Mesenteric fat pad (tissue), 1 donor: ENCODE measurements around the gene EFCAB8. TPM values are rescaled to one million over a fixed set of nuclear protein-coding genes. Genes with fewer than 3 reads are reported as not detected.
"Not testable (repeated sequence)": the region's sequence is repeated elsewhere in the genome, so short reads cannot be mapped to it uniquely, and the experiment has no call there.

Experiments used
- DNase-seq: peaks from one replicate; pipeline ENCODE4 v3.0.0-alpha.2; 2020; ENCODE audit warnings: low spot score
- total RNA-seq: library from RNA; stranded (reverse); fragmentation: NEBNext Ultra II Directional; extraction: Animal tissue kit (Norgen Biotek cat#: 25700); gene quantifications from one replicate; pipeline ENCODE4 v1.2.1, GENCODE V29; 2021
- donor health status: DM: yes; HTN: yes; CAD: no.

EFCAB8 gene
- total RNA-seq, 1 donor from 2014 or later = 0.39 TPM

DNA sequence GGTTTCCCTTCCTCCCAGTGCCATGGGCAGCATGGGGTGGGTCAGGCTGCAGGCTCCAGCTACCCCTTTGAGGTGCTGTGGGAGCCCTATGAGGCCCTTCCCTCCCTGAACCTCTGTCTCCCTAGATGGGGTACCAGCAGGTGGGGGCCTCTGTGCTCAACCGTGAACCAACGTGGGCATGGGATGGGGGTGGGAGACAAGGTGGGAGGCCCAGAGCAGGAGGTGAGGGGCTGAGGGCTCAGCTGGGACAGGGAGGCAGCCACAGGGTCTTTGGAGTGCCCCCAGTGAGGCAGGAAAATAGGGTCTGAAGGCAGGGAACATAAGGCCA, 112.2 kb downstream of the EFCAB8 start:
- peak; percentile 86 for DNase-seq

DNA sequence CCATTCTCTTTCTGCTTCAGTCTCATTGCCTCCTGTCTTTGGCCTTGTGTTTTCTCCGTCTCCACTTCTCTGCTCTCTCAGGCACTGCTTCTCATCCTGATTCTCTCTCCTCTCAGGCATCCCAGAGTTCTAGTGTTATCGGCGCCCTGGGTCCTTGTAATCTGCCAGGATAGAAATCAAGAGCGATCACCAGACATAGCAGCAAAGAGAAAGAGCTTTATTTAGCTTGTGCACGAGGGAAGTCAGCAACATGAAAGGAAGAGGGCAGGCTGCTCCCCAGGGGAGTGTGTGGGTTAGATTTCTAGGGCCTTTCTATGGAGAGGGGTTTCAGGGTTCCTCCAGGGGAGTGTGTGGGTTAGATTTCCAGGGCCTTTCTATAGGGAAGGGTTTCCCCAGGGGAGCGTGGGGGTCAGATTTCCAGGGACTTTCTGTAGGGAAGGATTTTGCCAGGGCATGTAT, 113.0 kb downstream of the EFCAB8 start:
- DNase-seq = no peak

DNA sequence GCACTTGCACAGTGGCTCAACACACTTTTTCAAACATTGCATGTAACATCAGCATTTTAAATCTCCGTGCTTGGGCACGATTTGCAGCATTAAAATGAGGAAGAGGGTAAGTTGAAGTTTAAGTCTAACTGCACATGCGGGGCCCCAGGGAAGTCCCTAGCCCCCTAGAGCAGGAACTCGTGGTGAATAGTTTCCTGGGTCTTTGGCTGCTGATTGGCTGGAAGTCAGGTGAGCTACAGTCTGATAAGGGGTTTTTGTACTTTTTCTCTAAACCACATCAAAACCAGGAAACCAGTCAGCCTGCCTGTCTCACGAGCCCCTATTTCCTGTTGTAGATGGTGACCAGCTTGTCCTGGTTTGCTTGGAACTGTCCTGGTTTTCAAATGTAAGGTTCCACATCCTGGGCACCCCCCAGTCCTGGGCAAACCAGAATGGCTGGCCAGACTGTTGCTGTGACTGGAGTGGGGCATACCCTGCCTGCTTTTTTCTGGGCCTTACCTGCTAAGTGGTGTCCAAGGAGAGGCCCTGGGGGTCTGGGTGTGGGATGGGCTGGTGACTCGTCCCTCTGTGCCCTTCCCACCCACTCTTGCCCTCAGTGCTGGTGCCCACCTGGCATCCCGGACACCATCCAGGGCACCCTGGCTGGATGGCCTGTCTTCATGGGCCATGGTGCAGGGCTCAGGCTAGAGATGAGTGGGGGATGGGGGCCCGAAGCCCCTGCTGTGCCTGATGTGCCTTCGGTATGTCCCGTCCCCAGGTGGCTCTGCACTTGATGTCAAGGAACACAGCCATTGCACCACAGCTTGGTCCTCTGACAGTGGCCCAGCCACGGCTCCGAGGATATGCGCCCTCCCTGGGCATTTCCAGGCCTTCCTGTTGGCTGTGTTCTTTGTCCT, 113.7 kb downstream of the EFCAB8 start:
- peak; percentile 67 for DNase-seq

DNA sequence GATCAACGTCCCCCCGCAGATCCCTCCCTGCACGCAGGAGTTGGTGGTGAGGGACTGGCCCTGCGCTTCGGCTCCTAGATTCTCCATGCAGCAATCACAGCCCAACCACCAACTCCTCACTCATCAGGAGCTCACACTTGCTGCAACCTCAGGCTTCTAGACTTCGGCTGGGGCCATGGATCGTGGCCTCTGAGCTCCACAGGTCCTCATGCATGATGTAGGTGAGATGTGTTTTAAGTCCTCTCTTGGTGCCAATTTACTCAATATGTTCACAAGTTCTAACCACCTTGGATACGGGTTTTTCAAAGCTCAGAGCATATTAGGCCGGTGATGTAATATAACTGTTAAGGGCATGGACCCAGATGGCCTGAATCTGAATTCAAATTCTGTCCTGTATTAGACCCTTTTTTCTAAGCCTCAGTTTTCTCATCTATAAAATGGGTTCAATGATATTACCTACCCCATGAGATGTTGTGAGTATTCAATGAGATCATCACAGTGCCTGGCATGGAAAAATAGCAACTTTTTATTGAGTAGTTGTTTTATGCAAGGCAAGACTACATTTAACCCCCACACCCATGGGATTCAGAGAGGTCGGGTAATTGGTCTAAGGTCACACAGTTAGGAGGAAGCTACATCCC, 114.5 kb downstream of the EFCAB8 start:
- peak; percentile 76 for DNase-seq

DNA sequence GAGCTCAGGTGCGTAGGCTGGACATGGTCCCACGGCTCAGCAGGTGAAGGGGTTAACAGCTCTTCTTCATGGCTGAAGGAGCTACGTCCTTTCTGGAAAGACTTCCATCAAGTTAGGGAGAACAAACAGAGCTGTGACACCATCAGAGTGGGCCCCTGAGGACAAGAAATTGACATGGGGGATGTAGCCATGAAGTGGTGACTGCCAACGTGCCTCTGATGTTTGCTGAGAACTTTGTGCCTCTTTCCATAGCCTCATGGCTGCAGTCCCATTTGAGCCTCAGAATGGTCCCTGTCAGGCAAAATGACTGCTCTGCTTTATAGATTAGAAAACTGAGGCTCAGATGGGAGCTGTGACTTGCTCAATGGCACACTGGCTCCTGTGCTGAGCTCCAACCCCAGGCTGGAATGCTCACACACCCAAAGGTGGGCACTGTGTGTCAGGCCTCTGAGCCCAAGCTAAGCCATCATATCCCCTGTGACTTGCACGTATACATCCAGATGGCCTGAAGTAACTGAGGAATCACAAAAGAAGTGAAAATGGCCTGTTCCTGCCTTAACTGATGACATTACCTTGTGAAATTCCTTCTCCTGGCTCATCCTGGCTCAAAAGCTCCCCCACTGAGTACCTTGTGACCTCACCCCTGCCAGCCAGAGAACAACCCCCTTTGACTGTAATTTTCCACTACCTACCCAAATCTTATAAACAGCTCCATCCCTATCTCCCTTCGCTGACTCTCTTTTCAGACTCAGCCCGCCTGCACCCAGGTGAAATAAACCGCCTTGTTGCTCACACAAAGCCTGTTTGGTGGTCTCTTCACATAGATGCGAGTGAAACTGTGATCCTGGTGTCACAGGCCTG, 115.7 kb downstream of the EFCAB8 start:
- DNase-seq = peak; percentile 41

DNA sequence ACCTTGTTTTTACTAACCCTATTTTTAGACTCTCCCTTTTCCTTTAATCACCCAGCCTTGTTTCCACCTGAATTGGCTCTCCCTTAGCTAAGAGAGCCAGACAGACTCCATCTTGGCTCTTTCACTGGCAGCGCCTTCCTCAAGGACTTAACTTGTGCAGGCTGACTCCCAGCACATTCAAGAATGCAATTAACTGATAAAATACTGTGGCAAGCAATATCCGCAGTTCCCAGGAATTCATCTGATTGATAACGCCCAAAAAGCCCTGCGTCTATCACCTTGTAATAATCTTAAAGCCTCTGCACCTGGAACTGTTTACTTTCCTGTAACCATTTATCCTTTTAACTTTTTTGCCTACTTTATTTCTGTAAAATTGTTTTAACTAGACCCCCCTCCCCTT, 116.4 kb downstream of the EFCAB8 start:
- DNase-seq = not testable (repeated sequence)

DNA sequence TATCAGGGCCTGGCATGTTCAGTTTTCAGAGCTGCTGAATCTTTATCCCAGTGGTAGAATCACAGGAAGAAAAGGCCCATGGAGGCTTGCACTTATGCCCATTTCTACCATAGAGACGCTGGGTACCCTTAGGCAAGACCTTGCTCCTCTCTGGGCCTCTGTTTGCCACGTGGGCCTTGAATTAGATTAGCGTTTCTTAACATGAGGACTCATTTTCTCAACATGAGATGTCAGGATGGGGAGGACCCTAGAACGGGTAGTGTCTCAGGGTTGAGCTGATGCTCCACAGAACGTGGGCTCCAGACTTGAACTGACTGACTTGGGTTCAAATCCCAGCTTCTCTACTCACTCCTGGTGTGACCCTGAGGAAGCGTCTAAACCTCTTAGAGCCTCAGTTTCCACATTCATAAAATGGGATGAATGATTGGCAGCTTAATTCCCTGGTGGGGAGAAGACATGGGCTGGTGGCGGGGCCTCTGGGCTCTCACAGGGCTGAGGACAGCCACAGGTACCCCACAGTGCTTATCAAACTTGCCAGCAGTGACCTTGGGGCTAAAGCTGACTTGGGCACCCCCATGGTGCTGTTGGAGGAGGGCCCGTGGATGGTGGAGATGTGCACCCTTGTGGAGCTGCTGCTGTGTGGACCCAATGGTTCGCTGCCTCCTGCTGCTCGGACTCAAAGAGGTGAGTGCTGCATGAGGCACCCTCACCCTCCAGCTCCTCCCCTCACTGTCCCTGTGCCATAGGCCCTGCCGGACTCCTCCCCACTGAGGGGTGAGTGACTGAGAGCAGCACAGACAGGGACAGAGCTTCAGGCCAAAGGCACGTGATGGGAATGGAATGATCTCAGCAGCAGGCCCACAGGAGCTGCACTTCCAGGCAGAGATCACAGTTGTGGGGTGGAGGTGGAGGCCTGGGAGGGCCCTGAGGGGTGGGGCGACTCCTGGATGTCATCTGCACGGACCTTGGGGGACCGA, 117.3 kb downstream of the EFCAB8 start:
- DNase-seq = peak; percentile 69

DNA sequence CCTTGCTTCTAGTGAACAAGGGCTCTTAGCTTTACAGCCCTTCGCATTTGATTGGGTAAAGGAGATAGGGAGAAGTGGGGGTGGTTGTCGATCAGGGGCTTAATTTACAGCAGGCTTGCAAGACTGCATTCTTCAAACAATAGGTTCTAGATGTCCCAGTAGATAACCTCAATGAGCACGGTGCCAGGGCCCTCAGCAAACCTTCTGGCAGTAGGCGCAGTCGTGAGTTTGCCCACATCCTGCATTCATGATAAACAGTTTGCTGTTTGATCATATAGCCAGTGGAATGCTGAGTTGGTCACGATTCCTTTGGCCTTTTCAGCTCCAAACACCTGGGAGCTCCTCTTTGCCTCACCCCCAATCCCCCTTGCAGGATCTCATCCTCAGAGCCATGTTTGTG, 118.0 kb downstream of the EFCAB8 start:
- DNase-seq = peak; percentile 33

DNA sequence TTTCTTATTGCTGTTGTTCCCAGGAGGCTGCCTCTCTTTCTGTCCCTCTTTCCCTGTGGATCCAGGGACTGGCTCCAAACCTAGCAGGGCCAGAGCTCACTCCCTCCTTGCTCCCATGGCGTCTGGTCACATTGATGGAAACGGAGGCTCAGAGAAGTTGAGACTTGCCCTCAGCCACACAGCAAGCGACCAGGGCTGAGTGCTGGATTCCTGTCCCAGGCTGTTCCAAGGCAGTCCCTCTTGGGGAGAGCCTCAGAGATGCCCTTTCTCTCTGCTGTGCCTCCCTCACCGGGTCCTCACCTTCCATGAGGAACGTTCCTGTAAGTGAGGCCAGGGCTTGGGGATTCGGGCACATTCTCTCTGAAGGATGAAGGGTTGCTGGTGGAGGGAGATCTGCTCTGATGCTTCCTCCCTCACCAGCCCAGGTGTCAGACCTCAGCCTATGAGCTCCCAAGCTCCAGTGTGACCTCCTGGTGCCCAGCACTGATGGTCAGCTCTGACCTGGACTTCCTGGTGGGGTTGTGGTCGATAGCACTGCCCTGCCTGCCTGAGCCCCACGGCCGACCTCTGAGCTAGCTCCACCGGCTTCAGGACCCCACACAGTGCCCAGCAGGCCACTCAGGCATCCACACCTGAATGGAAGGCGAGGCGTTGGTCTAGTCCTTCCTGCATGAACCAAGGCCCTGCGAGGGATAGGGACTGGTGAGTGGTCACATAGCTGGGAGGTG, 118.7 kb downstream of the EFCAB8 start:
- DNase-seq = peak; percentile 83

DNA sequence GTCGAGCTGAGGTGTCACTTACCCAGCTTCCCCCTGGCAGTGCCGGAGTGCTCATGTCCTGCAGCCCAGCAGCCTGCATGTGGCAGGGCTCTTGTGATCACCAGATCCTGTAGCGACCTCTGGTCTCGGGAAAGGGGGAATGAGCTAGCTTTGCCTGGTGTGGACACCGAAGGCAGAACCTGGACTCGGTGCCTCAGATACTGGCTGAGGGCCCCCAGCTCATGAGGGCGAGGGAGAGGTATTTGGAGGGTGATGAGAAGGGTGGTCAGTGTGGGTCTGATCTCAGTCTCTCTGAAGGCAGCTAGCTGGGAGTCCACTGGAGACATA, 119.2 kb downstream of the EFCAB8 start:
- no peak for DNase-seq

DNA sequence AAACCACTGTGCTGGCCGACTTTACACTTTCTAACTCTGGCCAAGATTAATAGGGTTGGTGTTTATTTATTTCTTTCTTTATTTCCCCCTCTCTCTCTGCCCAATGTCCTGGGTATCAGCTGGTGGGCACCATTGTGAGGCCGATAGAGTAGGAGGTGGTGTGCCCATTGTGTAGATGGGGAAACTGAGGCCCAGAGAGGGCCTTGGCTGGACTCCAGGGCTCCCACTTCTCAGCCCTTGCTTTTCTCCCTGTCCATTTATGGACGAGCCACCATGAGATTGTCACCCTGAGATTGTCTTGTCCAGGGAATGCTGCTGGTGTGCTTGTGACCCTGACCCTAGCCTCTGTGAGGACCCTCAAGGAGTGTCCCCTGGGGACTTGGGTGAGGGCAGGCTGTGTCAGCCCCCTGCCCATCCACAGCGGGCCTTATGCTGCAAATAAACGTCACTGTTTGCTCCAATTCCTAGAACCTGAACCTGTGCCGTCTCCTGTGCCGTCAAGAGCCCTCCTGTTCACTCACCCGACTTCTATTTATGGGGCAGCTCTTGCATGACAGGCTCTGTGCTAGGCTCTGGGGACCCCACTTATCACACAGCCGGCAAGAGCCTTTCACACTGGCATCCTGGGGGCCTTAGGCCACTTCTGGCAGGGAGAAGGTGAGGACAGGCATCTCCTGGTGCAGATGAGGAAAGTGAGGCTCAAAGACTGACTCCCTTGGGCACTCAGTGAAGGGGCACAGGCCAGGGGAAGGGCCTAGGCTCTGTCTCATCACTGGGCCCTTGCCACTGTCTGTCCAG, 120.7 kb downstream of the EFCAB8 start:
- DNase-seq = peak; percentile 73

DNA sequence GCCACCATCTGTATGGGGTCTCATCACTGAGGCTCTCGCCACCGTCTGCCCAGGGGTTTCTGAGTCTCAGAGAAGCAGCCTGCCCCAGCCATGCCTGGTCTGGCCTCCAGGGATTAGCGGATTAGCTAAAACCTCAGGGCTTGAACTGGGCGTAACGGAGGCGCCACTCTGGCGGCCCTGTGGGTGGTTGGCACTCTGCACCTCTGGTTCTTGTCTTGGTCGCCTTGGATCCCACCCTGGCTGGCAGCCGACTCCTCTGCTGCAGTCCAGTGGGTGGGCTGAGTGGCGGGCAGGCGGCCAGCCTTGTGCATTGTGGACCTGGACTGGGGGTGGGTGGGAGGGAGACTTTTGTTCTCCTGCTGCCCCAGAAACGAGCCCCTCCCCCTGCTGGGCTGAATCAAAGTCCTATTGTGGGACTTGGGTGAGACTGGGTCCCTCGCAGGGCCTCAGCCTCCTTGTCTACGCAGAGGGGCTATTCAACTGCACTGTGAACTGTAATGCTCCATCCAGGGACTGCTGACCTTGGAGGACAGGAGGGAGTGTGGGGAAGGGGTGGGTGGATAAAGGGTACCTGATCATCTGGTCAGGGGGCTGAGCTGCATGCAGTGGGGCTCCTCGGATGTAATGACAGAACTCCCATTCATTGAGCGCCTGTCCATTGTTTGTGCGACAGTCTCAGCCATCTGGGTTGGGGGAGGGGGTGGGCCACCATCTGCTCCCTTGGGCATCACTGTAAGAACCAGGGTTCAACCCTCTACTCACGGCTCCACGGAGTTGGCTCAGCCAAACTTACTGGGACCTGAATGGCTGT, 121.6 kb downstream of the EFCAB8 start:
- DNase-seq = peak; percentile 60

DNA sequence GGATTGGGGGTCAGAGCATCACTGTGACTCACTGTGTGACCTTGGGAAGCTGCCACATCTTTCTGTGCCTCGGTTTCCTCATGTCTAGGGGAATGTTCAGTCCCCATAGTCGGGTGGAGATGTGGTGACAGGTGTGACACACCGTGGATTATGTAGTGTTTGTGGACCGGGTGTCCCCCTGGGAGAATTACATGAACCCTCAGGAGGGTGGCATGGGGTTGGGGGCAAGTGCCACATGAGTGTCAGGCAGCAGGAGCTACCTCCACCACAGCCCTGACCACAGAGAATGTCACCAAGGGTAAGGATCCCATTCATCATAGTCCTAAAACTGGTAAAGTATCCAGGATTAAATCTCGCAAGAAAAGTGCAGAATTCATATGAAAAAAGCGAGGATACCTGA, 122.3 kb downstream of the EFCAB8 start:
- DNase-seq = no peak

DNA sequence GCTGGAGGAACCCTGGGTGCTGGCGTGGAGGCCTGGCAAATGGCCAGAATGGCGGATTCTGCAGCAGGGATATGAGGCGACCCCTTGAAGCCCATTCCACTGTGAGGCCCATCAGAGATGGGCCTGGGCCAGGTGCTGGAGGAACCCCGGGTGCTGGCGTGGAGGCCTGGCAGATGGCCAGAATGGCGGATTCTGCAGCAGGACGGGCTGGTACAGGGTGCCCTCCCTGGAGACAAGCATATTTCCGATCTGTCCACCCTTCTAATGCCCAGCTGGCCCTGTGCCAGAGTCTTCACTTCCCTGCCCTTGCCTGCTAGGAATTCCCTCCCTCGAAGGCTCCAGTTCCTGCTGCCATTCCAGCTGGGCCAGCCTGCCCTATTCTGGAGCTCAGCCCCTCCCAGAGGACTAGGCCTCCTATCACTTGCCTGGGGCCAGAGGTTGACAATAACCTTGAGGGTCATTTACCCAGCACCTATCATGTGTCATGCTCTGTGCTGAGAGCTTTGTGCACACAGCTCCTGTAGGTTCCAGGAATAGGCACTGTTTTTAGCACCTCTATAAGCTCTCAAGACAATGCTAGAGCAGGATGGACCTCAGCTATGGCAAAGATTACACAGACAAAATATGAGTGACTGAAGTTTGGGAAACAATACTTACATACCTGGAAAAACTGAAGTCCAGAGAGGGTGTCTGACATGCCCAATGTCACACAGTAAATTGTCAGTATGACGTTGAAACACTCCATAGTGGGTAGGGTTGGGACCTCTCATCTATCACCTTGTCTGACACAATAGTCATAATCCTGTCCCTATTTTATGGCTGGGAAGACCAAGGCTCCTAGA, 124.1 kb downstream of the EFCAB8 start:
- DNase-seq = no peak

DNA sequence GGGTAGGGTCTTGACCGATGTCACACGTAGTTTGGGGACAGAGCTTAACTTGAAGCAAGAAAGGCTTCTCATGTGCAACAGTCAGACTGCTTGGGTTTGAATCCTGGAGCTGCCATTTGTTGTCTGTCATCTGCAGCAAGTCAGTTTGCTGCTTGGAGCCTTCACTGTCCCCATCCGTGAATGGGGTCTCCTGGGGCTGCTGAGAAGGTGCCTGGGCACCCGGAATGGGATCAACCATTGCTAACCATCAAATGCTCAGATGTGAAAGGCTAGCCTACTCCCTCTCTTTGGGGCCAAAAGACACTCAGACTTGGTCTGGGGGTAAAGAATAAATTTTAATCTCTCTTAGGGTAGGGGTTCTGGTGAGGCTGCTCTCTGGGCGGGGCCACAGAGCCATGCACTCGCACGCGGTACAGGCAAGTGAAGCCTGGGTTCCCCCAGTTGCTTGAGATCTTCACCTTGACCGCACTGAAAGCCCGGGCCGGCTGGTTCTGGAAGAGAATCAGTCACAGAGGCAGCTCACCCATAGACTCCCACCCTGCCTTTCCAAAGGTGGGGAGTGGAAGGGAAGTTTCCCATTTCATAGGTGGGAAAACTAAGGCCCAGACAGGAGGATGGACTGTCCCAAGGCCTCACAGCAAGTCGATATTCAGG, 124.9 kb downstream of the EFCAB8 start:
- no peak for DNase-seq

DNA sequence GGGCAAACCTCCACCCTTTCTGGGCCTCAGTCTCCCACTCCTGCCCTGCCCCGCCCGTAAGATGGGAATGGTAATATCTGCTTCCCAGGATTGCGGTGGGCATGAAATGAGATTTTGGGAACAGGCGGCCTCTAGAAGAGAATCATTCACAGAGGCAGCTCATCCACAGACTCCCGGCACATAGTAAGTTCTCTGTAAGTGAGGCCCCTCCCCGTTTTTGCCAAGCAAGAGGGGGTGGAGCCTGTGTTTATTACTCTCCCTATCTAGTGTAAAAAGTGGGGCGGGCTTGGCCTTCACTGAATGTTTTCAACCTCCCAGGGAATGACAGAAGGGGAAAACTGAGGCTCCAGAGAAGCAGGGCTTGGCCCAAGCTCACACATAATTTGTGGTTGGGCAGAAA, 125.5 kb downstream of the EFCAB8 start:
- no peak for DNase-seq
